Measurements from ENCODE around the gene PLAAT4.
A peak's percentile ranks its signal among the peaks of the same experiment; 100 is the strongest.

The PLAAT4 gene

DNA sequence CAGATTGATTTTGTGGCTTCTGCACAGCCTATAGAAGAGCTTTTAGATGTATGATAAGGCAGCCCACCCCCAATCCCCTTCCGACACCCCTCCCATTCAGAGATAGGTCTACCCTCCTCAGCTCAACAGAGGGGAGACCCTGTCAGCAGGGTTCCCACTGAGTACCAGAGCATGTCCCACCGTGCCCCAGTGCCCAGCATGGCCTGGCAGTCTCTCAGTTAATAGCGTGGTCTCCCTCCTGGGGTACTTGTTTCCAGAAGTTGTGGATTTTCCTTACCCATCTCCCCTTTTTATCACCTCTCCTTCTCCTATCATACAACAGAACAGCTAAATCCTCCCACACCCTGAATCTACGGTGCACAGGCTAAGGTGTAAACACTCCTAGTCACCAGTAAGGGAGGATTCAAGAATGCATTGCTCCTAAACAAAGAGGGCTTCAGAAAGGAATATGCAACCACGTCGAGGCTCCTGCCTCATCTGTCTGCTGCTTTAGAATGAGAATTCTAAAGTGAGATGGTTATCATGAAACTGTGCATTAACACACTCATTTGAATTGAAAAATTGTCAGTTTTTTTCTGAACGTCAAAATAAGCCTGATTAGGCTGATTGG, 19.9 kb downstream of the PLAAT4 start:
- no peaks in the 10 kb centered on the region for H3K4me1 ChIP-seq (ENCODE audit: control insufficient read depth in 1 of 2, insufficient read depth in 2 of 2, low read length in 2 of 2)
- no peak overlapping the region for H4K91ac ChIP-seq (ENCODE audit: low read depth, low read length)
- no peaks in the 10 kb centered on the region for H3K36me3 ChIP-seq (ENCODE audit: control insufficient read depth in 1 of 2, insufficient read depth in 2 of 2, low read length in 2 of 2)
- H2BK5ac ChIP-seq (ENCODE audit: low read depth, low read length, poor library complexity): no peak overlapping the region
- peaks cover 1% of the 10 kb centered on the region for H3K79me1 ChIP-seq (ENCODE audit: low read length)
- no peak overlapping the region for H3K18ac ChIP-seq (ENCODE audit: low read length)
- no peak overlapping the region for H3K4me3 ChIP-seq (ENCODE audit: low read depth, low read length)
- no peak overlapping the region for H3K4me2 ChIP-seq (ENCODE audit: low read length)
- no peak overlapping the region for H3K23ac ChIP-seq (ENCODE audit: low read length)
- no peak overlapping the region for H2AK5ac ChIP-seq (ENCODE audit: low read length)
- no peaks in the 10 kb centered on the region for H3K9me3 ChIP-seq (ENCODE audit: insufficient read depth, low read depth, low read length)
- WGBS (ENCODE audit: extremely low coverage, insufficient coverage, insufficient read length): no CpG with 5 or more reads among the region's 7 CpGs
- no peak overlapping the region for H4K8ac ChIP-seq (ENCODE audit: low read depth, low read length)
- H2AFZ ChIP-seq (ENCODE audit: insufficient read depth, low read length, poor library complexity): no peak overlapping the region
- H2BK120ac ChIP-seq (ENCODE audit: insufficient read depth, low read length, poor library complexity): no peak overlapping the region
- no peak overlapping the region for H3K9ac ChIP-seq (ENCODE audit: low read length)
- H3K4ac ChIP-seq (ENCODE audit: low read depth, low read length): no peak overlapping the region
- no peak overlapping the region for H3K27ac ChIP-seq (ENCODE audit: low read depth, low read length)
- no peaks in the 10 kb centered on the region for H3K79me2 ChIP-seq (ENCODE audit: control insufficient read depth, insufficient read depth, low read length, poor library complexity)
- no peak for DNase-seq
- no peak overlapping the region for H4K12ac ChIP-seq (ENCODE audit: low read depth, low read length)
- no peak overlapping the region for H3K14ac ChIP-seq (ENCODE audit: low read length)
- H2BK12ac ChIP-seq (ENCODE audit: low read length): no peak overlapping the region
- H3K27me3 ChIP-seq (ENCODE audit: insufficient read depth, low read length): no peaks in the 10 kb centered on the region

- Histone ChIP-seq H3K4ac (ENCODE audit: low read depth, low read length) (no peak overlapping the region), H4K91ac (ENCODE audit: low read depth, low read length) (no peak overlapping the region), H4K8ac (ENCODE audit: low read depth, low read length) (no peak overlapping the region), H3K4me1 (ENCODE audit: control insufficient read depth in 1 of 2, insufficient read depth in 2 of 2, low read length in 2 of 2) (no peaks in the 10 kb centered on the region), H3K14ac (ENCODE audit: low read length) (no peak overlapping the region), H3K27ac (ENCODE audit: low read depth, low read length) (no peak overlapping the region), H3K9ac (ENCODE audit: low read length) (no peak overlapping the region), H3K36me3 (ENCODE audit: control insufficient read depth in 1 of 2, insufficient read depth in 2 of 2, low read length in 2 of 2) (no peaks in the 10 kb centered on the region), H3K79me1 (ENCODE audit: low read length) (peaks cover 1% of the 10 kb centered on the region), H2BK12ac (ENCODE audit: low read length) (no peak overlapping the region), H3K18ac (ENCODE audit: low read length) (no peak overlapping the region), H4K12ac (ENCODE audit: low read depth, low read length) (no peak overlapping the region), H3K27me3 (ENCODE audit: insufficient read depth, low read length) (no peaks in the 10 kb centered on the region), H3K4me3 (ENCODE audit: low read depth, low read length) (no peak overlapping the region), H3K9me3 (ENCODE audit: insufficient read depth, low read depth, low read length) (no peaks in the 10 kb centered on the region), H2BK120ac (ENCODE audit: insufficient read depth, low read length, poor library complexity) (no peak overlapping the region), H2AK5ac (ENCODE audit: low read length) (no peak overlapping the region), H2AFZ (ENCODE audit: insufficient read depth, low read length, poor library complexity) (no peak overlapping the region), H3K79me2 (ENCODE audit: control insufficient read depth, insufficient read depth, low read length, poor library complexity) (no peaks in the 10 kb centered on the region), H3K4me2 (ENCODE audit: low read length) (no peak overlapping the region), H2BK5ac (ENCODE audit: low read depth, low read length, poor library complexity) (no peak overlapping the region), H3K23ac (ENCODE audit: low read length) (no peak overlapping the region)
- no CpG with 5 or more reads among the region's 7 CpGs for WGBS (ENCODE audit: extremely low coverage, insufficient coverage, insufficient read length)
- no peak for DNase-seq
Measured at GRCh38 chr11:63557570-63557969, 21.0 kb downstream of the PLAAT4 start.

DNA sequence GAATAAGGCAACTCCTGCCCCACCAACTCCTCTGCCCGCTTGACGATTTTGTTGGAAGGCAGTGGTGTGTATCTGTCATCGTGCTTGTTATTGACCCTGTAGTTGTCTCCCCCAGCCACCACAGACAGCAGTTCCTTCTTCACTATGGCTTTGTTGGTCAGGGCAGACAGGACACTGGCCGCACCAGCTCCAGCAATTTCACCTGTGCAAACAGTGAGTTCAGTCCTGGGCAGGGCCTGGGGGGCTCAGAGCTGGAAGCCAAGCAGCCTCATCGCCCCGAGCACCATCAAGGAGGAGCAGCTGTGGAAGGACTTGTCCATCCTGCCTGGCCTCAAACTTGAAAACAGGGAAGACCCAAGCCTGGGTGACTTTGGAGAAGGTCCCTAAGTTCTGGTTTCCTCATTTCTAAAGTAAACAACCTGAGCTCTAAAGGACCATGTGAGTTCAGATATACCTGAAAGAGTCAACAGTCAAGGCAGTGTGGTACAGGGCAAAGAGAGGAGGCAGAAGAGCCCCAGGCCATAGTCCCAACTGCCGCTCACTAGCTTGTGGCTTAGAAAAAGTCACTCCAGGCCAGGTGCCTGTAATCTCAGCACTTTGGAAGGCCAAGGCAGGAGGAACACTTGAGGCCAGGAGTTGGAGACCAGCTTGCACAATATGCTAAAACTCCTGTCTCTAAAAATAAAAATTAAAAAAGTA, 22.0 kb downstream of the PLAAT4 start:
- H3K27ac ChIP-seq (ENCODE audit: low read depth, low read length): no peak overlapping the region
- H2AK5ac ChIP-seq (ENCODE audit: low read length): no peak overlapping the region
- H3K9me3 ChIP-seq (ENCODE audit: insufficient read depth, low read depth, low read length): no peaks in the 10 kb centered on the region
- no peak overlapping the region for H2BK12ac ChIP-seq (ENCODE audit: low read length)
- no peak overlapping the region for H3K18ac ChIP-seq (ENCODE audit: low read length)
- no peaks in the 10 kb centered on the region for H3K36me3 ChIP-seq (ENCODE audit: control insufficient read depth in 1 of 2, insufficient read depth in 2 of 2, low read length in 2 of 2)
- no peak for DNase-seq
- H4K91ac ChIP-seq (ENCODE audit: low read depth, low read length): no peak overlapping the region
- H3K23ac ChIP-seq (ENCODE audit: low read length): no peak overlapping the region
- H3K4me2 ChIP-seq (ENCODE audit: low read length): no peak overlapping the region
- H4K8ac ChIP-seq (ENCODE audit: low read depth, low read length): no peak overlapping the region
- peak overlapping the region; percentile 38 for H3K4me3 ChIP-seq (ENCODE audit: low read depth, low read length)
- no peak overlapping the region for H3K14ac ChIP-seq (ENCODE audit: low read length)
- no peak overlapping the region for H2AFZ ChIP-seq (ENCODE audit: insufficient read depth, low read length, poor library complexity)
- no peak overlapping the region for H2BK5ac ChIP-seq (ENCODE audit: low read depth, low read length, poor library complexity)
- H3K9ac ChIP-seq (ENCODE audit: low read length): no peak overlapping the region
- H3K4me1 ChIP-seq (ENCODE audit: control insufficient read depth in 1 of 2, insufficient read depth in 2 of 2, low read length in 2 of 2): no peaks in the 10 kb centered on the region
- H3K79me2 ChIP-seq (ENCODE audit: control insufficient read depth, insufficient read depth, low read length, poor library complexity): no peaks in the 10 kb centered on the region
- no peaks in the 10 kb centered on the region for H3K27me3 ChIP-seq (ENCODE audit: insufficient read depth, low read length)
- no peak overlapping the region for H3K4ac ChIP-seq (ENCODE audit: low read depth, low read length)
- no CpG with 5 or more reads among the region's 7 CpGs for WGBS (ENCODE audit: extremely low coverage, insufficient coverage, insufficient read length)
- no peak overlapping the region for H4K12ac ChIP-seq (ENCODE audit: low read depth, low read length)
- H3K79me1 ChIP-seq (ENCODE audit: low read length): peaks cover 1% of the 10 kb centered on the region
- H2BK120ac ChIP-seq (ENCODE audit: insufficient read depth, low read length, poor library complexity): peak overlapping the region; percentile 8

GRCh38 chr11:63560506-63561180, 24.0 kb downstream of the PLAAT4 start:
- Histone ChIP-seq H2AFZ (ENCODE audit: insufficient read depth, low read length, poor library complexity) (no peak overlapping the region), H3K4me1 (ENCODE audit: control insufficient read depth in 1 of 2, insufficient read depth in 2 of 2, low read length in 2 of 2) (peaks cover 3 to 5% of the 10 kb centered on the region in 2 experiments), H2AK5ac (ENCODE audit: low read length) (no peak overlapping the region), H3K9me3 (ENCODE audit: insufficient read depth, low read depth, low read length) (no peaks in the 10 kb centered on the region), H3K9ac (ENCODE audit: low read length) (no peak overlapping the region), H3K4me2 (ENCODE audit: low read length) (no peak overlapping the region), H3K27me3 (ENCODE audit: insufficient read depth, low read length) (no peaks in the 10 kb centered on the region), H3K79me1 (ENCODE audit: low read length) (peaks cover 1% of the 10 kb centered on the region), H3K23ac (ENCODE audit: low read length) (no peak overlapping the region), H2BK120ac (ENCODE audit: insufficient read depth, low read length, poor library complexity) (no peak overlapping the region), H3K14ac (ENCODE audit: low read length) (no peak overlapping the region), H3K4me3 (ENCODE audit: low read depth, low read length) (no peak overlapping the region), H2BK5ac (ENCODE audit: low read depth, low read length, poor library complexity) (no peak overlapping the region), H3K36me3 (ENCODE audit: control insufficient read depth in 1 of 2, insufficient read depth in 2 of 2, low read length in 2 of 2) (no peaks in the 10 kb centered on the region), H3K4ac (ENCODE audit: low read depth, low read length) (no peak overlapping the region), H3K18ac (ENCODE audit: low read length) (no peak overlapping the region), H4K12ac (ENCODE audit: low read depth, low read length) (no peak overlapping the region), H4K8ac (ENCODE audit: low read depth, low read length) (no peak overlapping the region), H3K27ac (ENCODE audit: low read depth, low read length) (no peak overlapping the region), H2BK12ac (ENCODE audit: low read length) (no peak overlapping the region), H4K91ac (ENCODE audit: low read depth, low read length) (no peak overlapping the region), H3K79me2 (ENCODE audit: control insufficient read depth, insufficient read depth, low read length, poor library complexity) (no peaks in the 10 kb centered on the region)
- no CpG with 5 or more reads among the region's 7 CpGs for WGBS (ENCODE audit: extremely low coverage, insufficient coverage, insufficient read length)
- DNase-seq: no peak

All from trophoblast cell (in vitro differentiated cells and primary cell).